Stimulated activated naive B cell treated with anti-CD40 and anti-IgM and Interleukin-4, amounts not matched to agents 10 μg/mL and 1 μg/mL and 100 μg/mL, for 72 hours (primary cell): ENCODE measurements around the gene GRHL3.
"Not testable (repeated sequence)": the region's sequence is repeated elsewhere in the genome, so short reads cannot be mapped to it uniquely, and the experiment has no call there.

Source experiments
- ATAC-seq, 2 donors: fragments of 150-1000 bp; cut with Tn5 transposase; replicated peaks; 2 replicates each; pipeline ENCODE4 v1.10.0; 2021; ENCODE audit warnings: moderate library complexity in 1 of 2
- DNase-seq: peaks from one replicate; pipeline ENCODE4 v3.0.0; 2021
- H3K27ac Mint-ChIP-seq: one replicate; pipeline ENCODE4 v1.8.0; 2022; ENCODE audit warnings: mild to moderate bottlenecking, mixed read lengths
- H3K27me3 Mint-ChIP-seq, 2 donors: one replicate each; pipeline ENCODE4 v1.8.0; 2022; ENCODE audit warnings: mixed read lengths in 2 of 2
- H3K36me3 Mint-ChIP-seq, 2 donors: one replicate each; pipeline ENCODE4 v1.8.0; 2022; ENCODE audit warnings: mixed read lengths in 2 of 2, mild to moderate bottlenecking in 1 of 2
- H3K4me1 Mint-ChIP-seq, 2 donors: one replicate each; pipeline ENCODE4 v1.8.0; 2022; ENCODE audit warnings: mixed read lengths in 2 of 2, mild to moderate bottlenecking in 1 of 2
- H3K4me3 Mint-ChIP-seq, 2 donors: one replicate each; pipeline ENCODE4 v1.8.0; 2022; ENCODE audit warnings: mild to moderate bottlenecking in 2 of 2, mixed read lengths in 2 of 2, moderate library complexity in 1 of 2
- H3K9me3 Mint-ChIP-seq, 2 donors: one replicate each; pipeline ENCODE4 v1.8.0; 2022; ENCODE audit warnings: mixed read lengths in 2 of 2, mild to moderate bottlenecking in 1 of 2

GRHL3 gene

GRCh38 chr1:24319312-24319863 is at the start of gene GRHL3:
Gene GRHL3, plus strand, starts transcription at chr1:24319357. Its CDS starts 195 bp downstream, at chr1:24319552.
- Mint-ChIP-seq H3K9me3 (no peaks in the 10 kb centered on the region), H3K4me3 (peak within 1 kb of the TSS; percentile 21 to 60), H3K36me3 (no peaks in the 10 kb centered on the region), H3K27me3 (peaks cover 62 to 78% of the 10 kb centered on the region in 2 donors), H3K27ac (no peak within 1 kb of the TSS), H3K4me1 (peaks cover 23 to 54% of the 10 kb centered on the region in 2 donors)
- DNase-seq = no peak
- no peak for ATAC-seq

DNA sequence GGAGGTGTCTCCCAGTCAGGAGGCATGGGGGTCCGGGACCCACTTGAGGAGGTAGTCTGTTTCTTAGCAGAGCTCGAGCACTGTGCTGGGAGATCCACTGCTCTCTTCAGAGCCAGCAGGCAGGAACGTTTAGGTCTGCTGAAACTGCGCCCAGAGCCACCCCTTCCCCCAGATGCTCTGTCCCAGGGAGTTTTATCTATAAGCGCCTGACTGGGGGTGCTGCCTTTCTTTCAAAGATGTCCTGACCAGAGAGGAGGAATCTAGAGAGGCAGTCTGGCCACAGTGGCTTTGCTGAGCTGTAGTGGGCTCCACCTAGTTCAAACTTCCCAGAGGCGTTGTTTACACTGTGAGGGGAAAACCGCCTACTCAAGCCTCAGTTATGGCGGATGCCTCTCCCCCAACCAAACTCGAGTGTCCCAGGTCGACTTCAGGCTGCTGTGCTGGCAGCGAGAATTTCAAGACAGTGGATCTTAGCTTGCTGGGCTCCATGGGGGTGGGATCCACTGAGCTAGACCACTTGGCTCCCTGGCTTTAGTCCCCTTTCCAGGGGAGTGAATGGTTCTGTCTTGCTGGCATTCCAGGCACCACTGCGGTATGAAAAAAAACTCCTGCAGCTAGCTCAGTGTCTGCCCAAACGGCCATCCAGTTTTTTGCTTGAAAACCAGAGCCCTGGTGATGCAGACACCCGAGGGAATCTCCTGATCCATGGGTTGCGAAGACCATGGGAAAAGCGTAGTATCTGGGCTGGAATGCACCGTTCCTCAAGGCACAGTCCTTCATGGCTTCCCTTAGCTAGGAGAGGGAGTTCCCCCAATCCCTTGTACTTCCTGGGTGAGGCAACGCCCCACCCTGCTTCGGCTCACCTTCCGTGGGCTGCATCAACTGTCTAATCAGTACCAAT is 44.7 kb upstream of the GRHL3 start:
- Mint-ChIP-seq H3K27me3 (peaks cover 59 to 65% of the 10 kb centered on the region in 2 donors), H3K9me3 (peaks cover 11 to 17% of the 10 kb centered on the region in 2 donors), H3K36me3 (peaks cover 6 to 12% of the 10 kb centered on the region in 2 donors)
- H3K4me1 Mint-ChIP-seq, DNase-seq, H3K4me3 Mint-ChIP-seq, H3K27ac Mint-ChIP-seq, ATAC-seq: not testable (repeated sequence)

- peaks cover 57 to 59% of the 10 kb centered on the region in 2 donors for H3K27me3 Mint-ChIP-seq
- no peak for ATAC-seq
- H3K27ac Mint-ChIP-seq = no peak overlapping the region
- H3K4me3 Mint-ChIP-seq = no peak overlapping the region
- H3K9me3 Mint-ChIP-seq = peaks cover 11 to 17% of the 10 kb centered on the region in 2 donors
- peaks cover 6 to 11% of the 10 kb centered on the region in 2 donors for H3K36me3 Mint-ChIP-seq
- DNase-seq = no peak
- H3K4me1 Mint-ChIP-seq = peaks cover 0 to 6% of the 10 kb centered on the region in 2 donors
Measured at GRCh38 chr1:24275104-24275410, 44.1 kb upstream of the GRHL3 start.

DNA sequence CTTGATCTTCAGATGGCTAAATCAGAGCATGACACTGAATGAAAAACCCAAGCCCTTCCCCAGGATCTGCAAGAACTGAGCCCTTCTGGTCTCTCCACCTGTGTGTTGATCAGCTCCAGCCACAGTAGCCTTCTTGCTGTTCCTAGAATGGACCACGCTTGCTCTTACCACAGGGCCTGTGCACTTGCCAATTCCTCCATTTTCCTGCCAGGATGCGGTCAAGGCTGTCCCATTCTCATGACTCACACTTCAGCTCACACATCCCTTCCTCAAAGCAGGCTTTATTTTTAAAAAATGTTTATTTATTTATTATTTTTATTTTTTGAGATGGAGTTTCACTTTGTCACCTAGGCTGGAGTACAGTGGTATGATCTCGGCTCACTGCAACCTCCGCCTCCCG is 43.6 kb upstream of the GRHL3 start:
- Mint-ChIP-seq H3K9me3 (peaks cover 11 to 15% of the 10 kb centered on the region in 2 donors), H3K4me3 (no peak overlapping the region), H3K4me1 (peaks cover 0 to 6% of the 10 kb centered on the region in 2 donors), H3K27me3 (peaks cover 55 to 56% of the 10 kb centered on the region in 2 donors), H3K27ac (no peak overlapping the region), H3K36me3 (peaks cover 6 to 8% of the 10 kb centered on the region in 2 donors)
- DNase-seq (no peak), ATAC-seq (no peak)

- H3K4me1 Mint-ChIP-seq = peaks cover 0 to 5% of the 10 kb centered on the region in 2 donors
- no peak overlapping the region for H3K4me3 Mint-ChIP-seq
- ATAC-seq = no peak
- DNase-seq = no peak
- peaks cover 8 to 14% of the 10 kb centered on the region in 2 donors for H3K9me3 Mint-ChIP-seq
- peaks cover 45 to 49% of the 10 kb centered on the region in 2 donors for H3K27me3 Mint-ChIP-seq
- peaks cover 5 to 6% of the 10 kb centered on the region in 2 donors for H3K36me3 Mint-ChIP-seq
- H3K27ac Mint-ChIP-seq = no peak overlapping the region
Measured at GRCh38 chr1:24276791-24277190, 42.4 kb upstream of the GRHL3 start.

DNA sequence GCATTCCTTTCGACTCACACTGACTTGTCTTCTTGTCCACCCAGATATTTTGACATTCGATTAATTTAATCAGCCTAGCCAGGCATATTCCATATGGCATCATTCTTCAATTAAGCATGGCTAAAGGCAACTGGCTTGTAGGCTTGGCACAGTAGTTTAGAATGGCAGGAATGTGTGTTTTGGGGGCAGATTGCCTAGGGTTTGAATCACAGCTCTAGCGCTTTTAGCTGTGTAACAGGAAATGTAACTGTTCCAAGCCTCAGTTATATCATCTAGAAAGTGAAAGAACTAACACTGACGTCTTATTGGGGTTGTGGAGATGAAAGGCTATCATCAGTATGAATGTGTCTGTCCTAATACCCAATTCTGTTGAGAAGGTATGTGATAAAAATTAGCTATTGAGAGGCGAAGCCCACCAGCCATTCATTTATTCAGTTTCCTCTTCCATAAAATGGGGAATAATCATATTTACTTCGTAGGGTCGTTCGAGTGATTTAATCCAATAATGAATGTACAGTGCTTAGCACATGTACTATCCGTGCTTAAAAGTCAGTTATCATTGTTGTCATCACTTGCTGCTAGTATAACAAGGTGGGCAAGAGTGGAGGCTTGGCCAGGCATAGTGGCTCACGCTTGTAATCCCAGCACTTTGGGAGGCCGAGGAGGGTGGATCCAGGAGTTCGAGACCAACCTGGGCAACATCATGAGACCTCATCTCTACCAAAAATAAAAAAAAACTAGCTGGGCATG is 41.6 kb upstream of the GRHL3 start:
- Mint-ChIP-seq H3K27ac (no peak overlapping the region), H3K9me3 (peaks cover 6 to 10% of the 10 kb centered on the region in 2 donors), H3K4me3 (no peak overlapping the region), H3K27me3 (peaks cover 37 to 41% of the 10 kb centered on the region in 2 donors), H3K36me3 (peaks cover 5 to 6% of the 10 kb centered on the region in 2 donors), H3K4me1 (peaks cover 0 to 5% of the 10 kb centered on the region in 2 donors)
- DNase-seq (no peak), ATAC-seq (peak in 1 of 2 donors; percentile 68)

GRCh38 chr1:24278726-24279125 is 40.4 kb upstream of the GRHL3 start:
- H3K36me3 Mint-ChIP-seq = peaks cover 0 to 2% of the 10 kb centered on the region in 2 donors

DNA sequence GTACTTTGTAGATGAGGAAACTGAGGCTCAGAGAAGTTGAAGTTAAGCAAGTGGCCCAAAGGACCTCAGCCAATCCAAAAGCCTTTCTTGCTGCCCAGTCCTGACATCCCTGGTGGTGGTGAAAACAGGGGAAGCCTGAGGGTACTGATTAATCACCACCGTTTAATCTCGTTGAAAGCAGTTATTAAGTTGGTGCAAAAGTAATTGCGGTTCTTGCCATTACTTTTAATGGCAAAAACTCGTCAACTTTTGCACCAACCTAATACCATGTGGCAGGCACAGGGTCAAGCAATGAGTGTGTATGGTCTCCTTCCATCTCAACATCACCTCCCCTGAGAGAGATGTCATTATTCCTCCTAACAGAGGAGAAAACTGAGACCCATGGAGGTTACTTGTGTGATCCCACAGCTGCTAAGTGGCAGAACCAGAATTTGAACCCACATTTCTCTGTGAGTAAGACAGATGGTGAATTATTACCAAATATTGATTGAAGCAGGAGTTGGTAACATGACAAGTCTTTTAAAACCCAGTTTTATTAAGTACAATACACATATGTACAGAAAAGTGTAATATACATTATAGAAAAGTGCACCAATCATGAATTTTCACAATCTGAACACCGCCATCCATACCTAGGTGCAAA is 39.4 kb upstream of the GRHL3 start:
- DNase-seq = no peak
- ATAC-seq = no peak
- Mint-ChIP-seq H3K27ac (no peak overlapping the region), H3K27me3 (peaks cover 23 to 26% of the 10 kb centered on the region in 2 donors), H3K4me1 (peaks cover 0 to 5% of the 10 kb centered on the region in 2 donors), H3K9me3 (no peaks in the 10 kb centered on the region), H3K4me3 (no peak overlapping the region), H3K36me3 (no peaks in the 10 kb centered on the region)

More at GRCh38 chr1:24278726-24279125, 40.4 kb upstream of the GRHL3 start:
- Mint-ChIP-seq H3K9me3 (peaks cover 0 to 4% of the 10 kb centered on the region in 2 donors), H3K4me3 (no peak overlapping the region), H3K27ac (no peak overlapping the region), H3K27me3 (peaks cover 26 to 32% of the 10 kb centered on the region in 2 donors), H3K4me1 (peaks cover 0 to 5% of the 10 kb centered on the region in 2 donors)
- ATAC-seq = no peak
- no peak for DNase-seq

DNA sequence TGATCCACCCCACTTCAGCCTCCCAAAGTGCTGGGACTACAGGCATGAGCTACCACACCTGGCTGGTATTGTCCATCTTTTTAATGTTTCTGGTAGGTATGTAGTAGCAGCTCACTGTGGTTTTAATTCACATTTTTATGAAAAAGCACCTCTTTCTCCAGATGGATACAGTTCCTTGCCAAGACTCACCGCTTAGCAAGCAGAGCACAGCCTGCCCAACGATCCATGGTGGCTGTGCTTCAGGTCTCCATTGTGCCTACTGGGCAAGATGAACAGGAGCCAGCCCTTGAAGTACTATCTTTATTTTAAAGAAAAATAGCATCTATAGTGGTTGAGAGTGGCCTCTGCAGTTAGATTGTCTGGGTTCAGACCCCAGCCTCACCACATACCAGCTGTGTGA is 37.6 kb upstream of the GRHL3 start:
- ATAC-seq (no peak), DNase-seq (no peak)
- Mint-ChIP-seq H3K27me3 (peaks cover 14 to 20% of the 10 kb centered on the region in 2 donors), H3K4me1 (peaks cover 0 to 5% of the 10 kb centered on the region in 2 donors), H3K4me3 (no peak overlapping the region), H3K27ac (no peak overlapping the region), H3K36me3 (no peaks in the 10 kb centered on the region), H3K9me3 (no peaks in the 10 kb centered on the region)

DNA sequence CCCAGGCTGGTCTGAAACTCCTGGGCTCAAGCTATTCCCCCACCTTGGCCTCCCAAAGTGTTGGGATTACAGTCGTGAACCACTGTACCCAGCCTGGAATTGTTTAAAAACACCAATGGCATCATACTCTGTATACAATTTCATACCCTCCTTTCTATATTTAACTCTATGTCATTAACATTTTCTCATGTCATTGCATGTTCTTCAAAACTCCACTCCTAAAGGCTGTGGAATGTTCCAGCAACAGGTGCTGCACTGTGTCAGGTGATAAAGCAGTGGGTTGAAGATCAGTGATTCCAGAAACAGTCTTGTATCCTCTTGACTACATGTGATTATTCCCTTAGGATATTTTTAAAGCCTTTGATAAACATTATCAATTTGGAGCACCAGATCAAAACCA is 36.7 kb upstream of the GRHL3 start:
- H3K36me3 Mint-ChIP-seq = no peaks in the 10 kb centered on the region
- peaks cover 0 to 3% of the 10 kb centered on the region in 2 donors for H3K4me1 Mint-ChIP-seq
- no peak for DNase-seq

DNA sequence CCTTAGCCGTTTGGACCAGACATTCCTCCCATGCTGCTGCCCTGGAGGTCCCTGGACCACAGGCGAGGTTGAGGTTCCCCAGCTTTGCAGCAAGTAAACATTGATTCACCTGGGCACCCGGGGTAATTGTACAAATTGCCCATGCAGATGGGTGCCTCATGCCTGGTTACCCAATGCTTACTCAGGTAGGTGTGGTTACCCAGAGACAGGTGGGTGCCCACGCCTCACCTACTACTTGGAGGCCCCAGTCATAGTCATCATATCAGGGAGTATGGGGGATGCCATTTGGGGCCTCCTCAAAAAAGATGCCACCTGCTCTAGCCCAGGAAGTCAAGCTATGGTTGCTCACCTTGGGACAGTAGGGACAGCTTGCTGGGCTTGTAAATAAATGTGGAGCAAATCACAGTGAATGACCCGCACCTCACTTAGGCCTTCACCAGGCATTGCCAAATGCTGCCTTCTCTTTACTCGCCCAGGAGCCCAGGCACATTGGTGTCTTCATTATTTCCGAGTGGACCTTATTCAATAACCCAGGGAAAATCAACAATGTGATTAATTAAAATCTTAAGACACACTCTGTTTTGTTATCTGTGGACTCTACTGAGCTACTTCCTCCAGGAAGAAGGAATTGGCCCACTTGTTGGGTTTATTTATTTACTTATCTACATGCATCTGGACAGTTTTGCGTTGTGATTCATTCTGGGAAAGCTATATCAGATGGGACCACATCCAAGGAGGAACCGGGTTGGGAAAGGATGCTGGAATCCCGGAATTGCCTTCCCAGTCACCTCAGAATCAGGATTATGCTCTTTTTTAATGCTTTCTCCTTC is 35.6 kb upstream of the GRHL3 start:
- no peak overlapping the region for H3K27ac Mint-ChIP-seq
- no peaks in the 10 kb centered on the region for H3K36me3 Mint-ChIP-seq
- DNase-seq = no peak
- no peak overlapping the region for H3K4me3 Mint-ChIP-seq
- H3K4me1 Mint-ChIP-seq = no peaks in the 10 kb centered on the region
- ATAC-seq = no peak
- H3K9me3 Mint-ChIP-seq = no peaks in the 10 kb centered on the region
- peaks cover 6 to 13% of the 10 kb centered on the region in 2 donors for H3K27me3 Mint-ChIP-seq

More for the DNA sequence above, 36.7 kb upstream of the GRHL3 start:
- no peak for ATAC-seq
- Mint-ChIP-seq H3K27me3 (peaks cover 10 to 17% of the 10 kb centered on the region in 2 donors), H3K4me3 (no peak overlapping the region), H3K27ac (no peak overlapping the region), H3K9me3 (no peaks in the 10 kb centered on the region)

DNA sequence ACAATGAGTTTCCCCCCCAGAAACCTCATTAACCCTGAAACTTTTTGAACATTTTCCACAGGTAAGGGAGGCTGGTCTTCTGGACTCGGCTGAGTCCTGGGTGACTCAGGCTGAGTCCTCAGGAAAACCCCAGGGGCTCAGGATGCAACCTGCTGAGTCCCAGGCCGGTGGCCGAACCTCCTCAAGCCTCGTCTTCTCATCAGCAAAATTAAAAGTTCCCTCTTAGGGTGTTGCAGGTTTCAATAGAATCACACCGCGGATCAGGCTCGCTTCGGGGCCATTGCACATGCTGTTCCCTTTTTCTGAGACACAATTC is 35.0 kb upstream of the GRHL3 start:
- no peaks in the 10 kb centered on the region for H3K9me3 Mint-ChIP-seq
- ATAC-seq = no peak
- no peak overlapping the region for H3K4me3 Mint-ChIP-seq
- H3K27me3 Mint-ChIP-seq = peaks cover 6 to 13% of the 10 kb centered on the region in 2 donors
- no peak for DNase-seq
- no peaks in the 10 kb centered on the region for H3K4me1 Mint-ChIP-seq
- no peaks in the 10 kb centered on the region for H3K36me3 Mint-ChIP-seq
- H3K27ac Mint-ChIP-seq = no peak overlapping the region

DNA sequence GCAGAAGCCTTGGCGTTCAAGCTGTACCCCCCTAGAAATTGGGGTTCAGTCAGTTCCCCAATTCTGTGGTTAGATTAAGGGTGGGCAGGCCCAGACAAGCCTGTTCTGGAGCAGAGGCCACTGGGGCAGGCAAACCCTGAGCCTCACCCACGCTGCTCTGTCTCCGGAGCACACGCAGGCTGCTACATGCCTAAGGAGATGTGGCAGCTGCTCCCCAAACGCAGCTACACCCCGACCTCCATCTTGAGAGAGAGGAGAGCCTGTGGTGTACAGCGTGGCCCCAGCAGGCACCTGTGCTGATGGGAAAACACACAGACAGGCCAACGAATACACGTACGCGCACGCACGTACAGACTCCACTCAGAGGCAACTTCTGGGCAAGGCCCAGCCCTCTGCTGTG is 33.9 kb upstream of the GRHL3 start:
- Mint-ChIP-seq H3K36me3 (no peaks in the 10 kb centered on the region), H3K9me3 (no peaks in the 10 kb centered on the region), H3K27me3 (peaks cover 11 to 14% of the 10 kb centered on the region in 2 donors), H3K27ac (no peak overlapping the region), H3K4me3 (no peak overlapping the region), H3K4me1 (peaks cover 0 to 2% of the 10 kb centered on the region in 2 donors)
- DNase-seq (no peak), ATAC-seq (no peak)
